GM12878 (cell line): ENCODE data around the gene SYNGAP1. TPM values are rescaled to one million over a fixed set of nuclear protein-coding genes. Genes with fewer than 3 reads are reported as not detected.

Experiments
- BACH1 ChIP-seq: fragments of 450-650 bp; IDR thresholded peaks from 2 replicates; pipeline ENCODE4 v1.6.1; 2017; ENCODE audit warnings: mild to moderate bottlenecking, borderline replicate concordance
- CBX3 ChIP-seq: fragments of 200-600 bp; sonication (generic); IDR thresholded peaks from 2 replicates; pipeline ENCODE4 v1.6.1; 2016; ENCODE audit warnings: low read depth, borderline replicate concordance
- CREM ChIP-seq: IDR thresholded peaks from 2 replicates; pipeline ENCODE4 v1.6.1; 2014; ENCODE audit warnings: antibody characterized with exemption, low read depth
- FOS ChIP-seq: IDR thresholded peaks from 3 replicates; pipeline ENCODE4 v1.6.1; 2011; ENCODE audit warnings: borderline replicate concordance; ENCODE audit not compliant: insufficient read length; ENCODE audit errors: extremely low read depth
- IKZF2 ChIP-seq, 2 experiments: fragments of 450-650 bp; IDR thresholded peaks; 2 replicates each; pipeline ENCODE4 v1.6.1; 2017; ENCODE audit warnings: mild to moderate bottlenecking in 2 of 2, moderate library complexity in 2 of 2
- KLF5 ChIP-seq: fragments of 450-650 bp; IDR thresholded peaks from 2 replicates; pipeline ENCODE4 v1.6.1; 2014; ENCODE audit warnings: mild to moderate bottlenecking; ENCODE audit not compliant: partially characterized antibody
- MEF2A ChIP-seq: IDR thresholded peaks from 2 replicates; pipeline ENCODE4 v1.6.1; 2011; ENCODE audit warnings: low read depth, mild to moderate bottlenecking, low read length, moderate library complexity; ENCODE audit not compliant: insufficient read depth
- MTA3 ChIP-seq: IDR thresholded peaks from 2 replicates; pipeline ENCODE4 v1.6.1; 2012; ENCODE audit warnings: low read length, inconsistent platforms, borderline replicate concordance
- MXI1 ChIP-seq: fragments of 150-350 bp; IDR thresholded peaks from 2 replicates; pipeline ENCODE4 v1.6.1; 2011; ENCODE audit warnings: low read depth, mild to moderate bottlenecking, inconsistent platforms, low read length, improper control_type of control experiment
- MYC ChIP-seq: IDR thresholded peaks from 2 replicates; pipeline ENCODE4 v1.6.1; 2011; ENCODE audit warnings: mild to moderate bottlenecking, low read length, moderate library complexity, inconsistent platforms; ENCODE audit not compliant: insufficient read depth, insufficient replicate concordance, insufficient read length, severe bottlenecking
- PAX8 ChIP-seq: fragments of 450-650 bp; IDR thresholded peaks from 2 replicates; pipeline ENCODE4 v1.6.1; 2017; ENCODE audit warnings: mild to moderate bottlenecking, moderate library complexity
- PML ChIP-seq: IDR thresholded peaks from 2 replicates; pipeline ENCODE4 v1.6.1; 2012; ENCODE audit warnings: low read length, inconsistent platforms
- RCOR1 ChIP-seq: conservative IDR thresholded peaks from 2 replicates; pipeline ENCODE4 v1.6.1; 2012; ENCODE audit warnings: low read depth, low read length, improper control_type of control experiment
- SIX5 ChIP-seq: IDR thresholded peaks from 2 replicates; pipeline ENCODE4 v1.6.1; 2011; ENCODE audit warnings: mild to moderate bottlenecking, low read depth, low read length, moderate library complexity; ENCODE audit not compliant: severe bottlenecking
- SMC3 ChIP-seq: IDR thresholded peaks from 2 replicates; pipeline ENCODE4 v1.6.1; 2011; ENCODE audit warnings: low read length, improper control_type of control experiment, borderline replicate concordance
- YBX1 ChIP-seq: fragments of 450-650 bp; IDR thresholded peaks from 2 replicates; pipeline ENCODE4 v1.6.1; 2016; ENCODE audit warnings: antibody characterized with exemption
- ZNF207 ChIP-seq: fragments of 450-650 bp; IDR thresholded peaks from 2 replicates; pipeline ENCODE4 v1.6.1; 2014; ENCODE audit warnings: antibody characterized with exemption, mild to moderate bottlenecking, borderline replicate concordance
- polyA plus RNA-seq, 11 experiments: library from polyadenylated mRNA; depleted of rRNA in 4 of 11; unstranded in 6 of 11; stranded (reverse) in 5 of 11; fragments of >200 nt; fragmentation: Nextera tagmentation in 4 of 11; fragmentation: Illumina TruSeq in 1 of 11; extraction: Ambion mirVana in 4 of 11; extraction: Trizol in 1 of 11; gene quantifications; 1 replicate in 1 of 11; 2 replicates in 10 of 11; pipeline versions ENCODE4 v1.2.1 to v1.2.3, GENCODE V29; 2011 to 2016; ENCODE audit warnings: inconsistent platforms in 2 of 11, missing spikeins in 2 of 11, low read depth in 1 of 11
- total RNA-seq, 4 experiments: library from RNA; depleted of rRNA in 3 of 4; stranded (reverse); fragments of >200 nt in 3 of 4; fragmentation: Illumina TruSeq in 1 of 4; extraction: Trizol in 1 of 4; gene quantifications; 2 replicates each; pipeline versions ENCODE4 v1.2.1 to v1.2.3, GENCODE V29; 2013 to 2021
- TF ChIP-seq, protein P1 (sequence below): fragments of 450-650 bp; IDR thresholded peaks from 2 replicates; pipeline ENCODE4 v1.6.1; 2017; ENCODE audit warnings: low read depth, mild to moderate bottlenecking, moderate library complexity
- TF ChIP-seq, protein P2 (sequence below): fragments of 450-650 bp; conservative IDR thresholded peaks from 2 replicates; pipeline ENCODE4 v1.6.1; 2017; ENCODE audit warnings: mild to moderate bottlenecking, moderate library complexity
- TF ChIP-seq, protein P3 (sequence below): IDR thresholded peaks from 2 replicates; pipeline ENCODE4 v1.6.1; 2012; ENCODE audit warnings: low read depth, low read length, improper control_type of control experiment
- TF ChIP-seq, protein P4 (sequence below): IDR thresholded peaks from 2 replicates; pipeline ENCODE4 v1.6.1; 2011; ENCODE audit warnings: borderline replicate concordance, low read depth, mild to moderate bottlenecking, moderate library complexity, mixed read lengths, low read length; ENCODE audit not compliant: insufficient read depth; ENCODE audit errors: extremely low read length
- TF ChIP-seq, protein P5 (sequence below): IDR thresholded peaks from 2 replicates; pipeline ENCODE4 v1.6.1; 2012; ENCODE audit warnings: mild to moderate bottlenecking, low read depth, low read length

The SYNGAP1 gene
- total and polyA plus RNA-seq, 10 of the 15 experiments (the other 5 are each of a cell fraction or from before 2014, with no cell fraction given) = 0.05 to 9.2 (median 1.2) TPM

DNA sequence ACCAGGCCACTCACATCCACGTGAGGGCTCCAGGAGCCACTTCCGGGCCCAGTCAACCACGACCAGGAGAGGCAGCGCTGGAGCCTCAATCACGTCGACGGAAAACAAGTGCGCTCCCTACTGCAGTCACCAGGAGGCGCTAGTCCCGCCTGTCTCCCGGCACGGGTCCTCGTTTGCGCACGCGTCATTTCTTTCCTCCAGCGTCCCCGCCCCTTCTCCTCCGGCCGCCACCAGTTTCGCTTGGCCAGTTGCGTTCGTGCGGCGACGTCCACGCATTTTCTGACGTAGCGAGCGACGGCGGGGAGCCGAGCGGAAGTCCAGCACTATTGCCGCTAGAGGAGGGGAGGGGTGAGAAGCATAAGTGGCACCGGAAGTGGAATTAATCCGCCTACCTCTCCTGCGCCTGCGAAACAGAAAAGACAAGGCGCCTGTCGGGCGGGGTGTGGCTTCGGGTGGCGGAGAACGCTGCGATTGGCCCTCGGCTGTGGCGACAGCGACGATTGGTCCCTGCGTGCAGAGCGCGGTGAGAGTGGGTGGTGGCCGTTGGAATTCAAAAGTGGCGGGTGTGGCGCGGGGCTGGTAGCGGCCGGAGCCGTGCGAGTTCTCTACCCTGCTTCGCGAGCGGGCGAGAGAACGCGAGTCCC, 28.5 kb upstream of the SYNGAP1 start, which contains the start of gene KIFC1 (continued):
- TF ChIP-seq IKZF2 (IDR thresholded peaks at IDR 0.05) (peak in 1 of 2 experiments; percentile 87; a peak in 1 of 4 replicates), CREM (peak; percentile 94), KLF5 (no peak), RCOR1 (no peak), MXI1 (peak; percentile 91; the same call in 1 of the 2 replicates), MTA3 (no peak), SMC3 (peak; percentile 81), FOS (peak; percentile 35), CBX3 (no peak), ZNF207 (no peak; the same call in 1 of the 2 replicates), MEF2A (0 out of 2 replicates have a peak, but pooled peaks have one; percentile 30), SIX5 (no peak), BACH1 (no peak), YBX1 (no peak), PML (no peak), PAX8 (no peak), MYC (no peak)
- TF ChIP-seq, protein P1, sequence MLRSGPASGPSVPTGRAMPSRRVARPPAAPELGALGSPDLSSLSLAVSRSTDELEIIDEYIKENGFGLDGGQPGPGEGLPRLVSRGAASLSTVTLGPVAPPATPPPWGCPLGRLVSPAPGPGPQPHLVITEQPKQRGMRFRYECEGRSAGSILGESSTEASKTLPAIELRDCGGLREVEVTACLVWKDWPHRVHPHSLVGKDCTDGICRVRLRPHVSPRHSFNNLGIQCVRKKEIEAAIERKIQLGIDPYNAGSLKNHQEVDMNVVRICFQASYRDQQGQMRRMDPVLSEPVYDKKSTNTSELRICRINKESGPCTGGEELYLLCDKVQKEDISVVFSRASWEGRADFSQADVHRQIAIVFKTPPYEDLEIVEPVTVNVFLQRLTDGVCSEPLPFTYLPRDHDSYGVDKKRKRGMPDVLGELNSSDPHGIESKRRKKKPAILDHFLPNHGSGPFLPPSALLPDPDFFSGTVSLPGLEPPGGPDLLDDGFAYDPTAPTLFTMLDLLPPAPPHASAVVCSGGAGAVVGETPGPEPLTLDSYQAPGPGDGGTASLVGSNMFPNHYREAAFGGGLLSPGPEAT = peak; percentile 56
- TF ChIP-seq, protein P2, sequence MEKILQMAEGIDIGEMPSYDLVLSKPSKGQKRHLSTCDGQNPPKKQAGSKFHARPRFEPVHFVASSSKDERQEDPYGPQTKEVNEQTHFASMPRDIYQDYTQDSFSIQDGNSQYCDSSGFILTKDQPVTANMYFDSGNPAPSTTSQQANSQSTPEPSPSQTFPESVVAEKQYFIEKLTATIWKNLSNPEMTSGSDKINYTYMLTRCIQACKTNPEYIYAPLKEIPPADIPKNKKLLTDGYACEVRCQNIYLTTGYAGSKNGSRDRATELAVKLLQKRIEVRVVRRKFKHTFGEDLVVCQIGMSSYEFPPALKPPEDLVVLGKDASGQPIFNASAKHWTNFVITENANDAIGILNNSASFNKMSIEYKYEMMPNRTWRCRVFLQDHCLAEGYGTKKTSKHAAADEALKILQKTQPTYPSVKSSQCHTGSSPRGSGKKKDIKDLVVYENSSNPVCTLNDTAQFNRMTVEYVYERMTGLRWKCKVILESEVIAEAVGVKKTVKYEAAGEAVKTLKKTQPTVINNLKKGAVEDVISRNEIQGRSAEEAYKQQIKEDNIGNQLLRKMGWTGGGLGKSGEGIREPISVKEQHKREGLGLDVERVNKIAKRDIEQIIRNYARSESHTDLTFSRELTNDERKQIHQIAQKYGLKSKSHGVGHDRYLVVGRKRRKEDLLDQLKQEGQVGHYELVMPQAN = peak; percentile 100; the same call in 1 of the 2 replicates
- TF ChIP-seq, protein P3, sequence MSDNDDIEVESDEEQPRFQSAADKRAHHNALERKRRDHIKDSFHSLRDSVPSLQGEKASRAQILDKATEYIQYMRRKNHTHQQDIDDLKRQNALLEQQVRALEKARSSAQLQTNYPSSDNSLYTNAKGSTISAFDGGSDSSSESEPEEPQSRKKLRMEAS = no peak; the same call in 1 of the 2 replicates
- TF ChIP-seq, protein P4, sequence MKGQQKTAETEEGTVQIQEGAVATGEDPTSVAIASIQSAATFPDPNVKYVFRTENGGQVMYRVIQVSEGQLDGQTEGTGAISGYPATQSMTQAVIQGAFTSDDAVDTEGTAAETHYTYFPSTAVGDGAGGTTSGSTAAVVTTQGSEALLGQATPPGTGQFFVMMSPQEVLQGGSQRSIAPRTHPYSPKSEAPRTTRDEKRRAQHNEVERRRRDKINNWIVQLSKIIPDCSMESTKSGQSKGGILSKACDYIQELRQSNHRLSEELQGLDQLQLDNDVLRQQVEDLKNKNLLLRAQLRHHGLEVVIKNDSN = no peak
- TF ChIP-seq, protein P5, sequence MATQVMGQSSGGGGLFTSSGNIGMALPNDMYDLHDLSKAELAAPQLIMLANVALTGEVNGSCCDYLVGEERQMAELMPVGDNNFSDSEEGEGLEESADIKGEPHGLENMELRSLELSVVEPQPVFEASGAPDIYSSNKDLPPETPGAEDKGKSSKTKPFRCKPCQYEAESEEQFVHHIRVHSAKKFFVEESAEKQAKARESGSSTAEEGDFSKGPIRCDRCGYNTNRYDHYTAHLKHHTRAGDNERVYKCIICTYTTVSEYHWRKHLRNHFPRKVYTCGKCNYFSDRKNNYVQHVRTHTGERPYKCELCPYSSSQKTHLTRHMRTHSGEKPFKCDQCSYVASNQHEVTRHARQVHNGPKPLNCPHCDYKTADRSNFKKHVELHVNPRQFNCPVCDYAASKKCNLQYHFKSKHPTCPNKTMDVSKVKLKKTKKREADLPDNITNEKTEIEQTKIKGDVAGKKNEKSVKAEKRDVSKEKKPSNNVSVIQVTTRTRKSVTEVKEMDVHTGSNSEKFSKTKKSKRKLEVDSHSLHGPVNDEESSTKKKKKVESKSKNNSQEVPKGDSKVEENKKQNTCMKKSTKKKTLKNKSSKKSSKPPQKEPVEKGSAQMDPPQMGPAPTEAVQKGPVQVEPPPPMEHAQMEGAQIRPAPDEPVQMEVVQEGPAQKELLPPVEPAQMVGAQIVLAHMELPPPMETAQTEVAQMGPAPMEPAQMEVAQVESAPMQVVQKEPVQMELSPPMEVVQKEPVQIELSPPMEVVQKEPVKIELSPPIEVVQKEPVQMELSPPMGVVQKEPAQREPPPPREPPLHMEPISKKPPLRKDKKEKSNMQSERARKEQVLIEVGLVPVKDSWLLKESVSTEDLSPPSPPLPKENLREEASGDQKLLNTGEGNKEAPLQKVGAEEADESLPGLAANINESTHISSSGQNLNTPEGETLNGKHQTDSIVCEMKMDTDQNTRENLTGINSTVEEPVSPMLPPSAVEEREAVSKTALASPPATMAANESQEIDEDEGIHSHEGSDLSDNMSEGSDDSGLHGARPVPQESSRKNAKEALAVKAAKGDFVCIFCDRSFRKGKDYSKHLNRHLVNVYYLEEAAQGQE = no peak
